ENCODE results near the gene PLEKHG1.

Gene PLEKHG1

GRCh38 chr6:150590446-150590845 is 9.2 kb upstream of the PLEKHG1 start:
- no peak for DNase-seq

GRCh38 chr6:150592377-150592995 is 7.2 kb upstream of the PLEKHG1 start:
- no peak for DNase-seq

- no peak for DNase-seq
Measured at GRCh38 chr6:150593119-150593518, 6.6 kb upstream of the PLEKHG1 start.

- DNase-seq = no peak
Measured at GRCh38 chr6:150596439-150596838, 3.2 kb upstream of the PLEKHG1 start.

GRCh38 chr6:150598401-150598800 is 1.3 kb upstream of the PLEKHG1 start:
- DNase-seq = no peak

GRCh38 chr6:150598858-150599198 is 857 bp upstream of the PLEKHG1 start:
- DNase-seq = no peak

- DNase-seq = no peak
Measured at GRCh38 chr6:150600010-150600300, 270 bp downstream of the PLEKHG1 start.

- no peak for DNase-seq
Measured at GRCh38 chr6:150600301-150601017, 774 bp downstream of the PLEKHG1 start.

- no peak for DNase-seq
Measured at GRCh38 chr6:150601439-150601838, 1.8 kb downstream of the PLEKHG1 start.

- no peak for DNase-seq
Measured at GRCh38 chr6:150603176-150603575, 3.5 kb downstream of the PLEKHG1 start.

GRCh38 chr6:150604467-150604866 is 4.8 kb downstream of the PLEKHG1 start:
- DNase-seq = no peak

- DNase-seq = no peak
Measured at GRCh38 chr6:150605333-150605732, 5.6 kb downstream of the PLEKHG1 start.

- no peak for DNase-seq
Measured at GRCh38 chr6:150606168-150606591, 6.5 kb downstream of the PLEKHG1 start.

- DNase-seq = no peak
Measured at GRCh38 chr6:150606647-150607328, 7.1 kb downstream of the PLEKHG1 start.

GRCh38 chr6:150607329-150607650 is 7.6 kb downstream of the PLEKHG1 start:
- DNase-seq = no peak

- DNase-seq = no peak
Measured at GRCh38 chr6:150610584-150610983, 10.9 kb downstream of the PLEKHG1 start.

GRCh38 chr6:150613269-150613668 is 13.6 kb downstream of the PLEKHG1 start:
- no peak for DNase-seq

- DNase-seq = no peak
Measured at GRCh38 chr6:150615967-150616366, 16.3 kb downstream of the PLEKHG1 start.

- no peak for DNase-seq
Measured at GRCh38 chr6:150616586-150616985, 16.9 kb downstream of the PLEKHG1 start.

- DNase-seq = no peak
Measured at GRCh38 chr6:150617062-150617461, 17.4 kb downstream of the PLEKHG1 start.

GRCh38 chr6:150617496-150618460 is 18.1 kb downstream of the PLEKHG1 start:
- no peak for DNase-seq

GRCh38 chr6:150619275-150619674 is 19.6 kb downstream of the PLEKHG1 start:
- DNase-seq = no peak

GRCh38 chr6:150620244-150620643 is 20.6 kb downstream of the PLEKHG1 start:
- DNase-seq = no peak

Measured in NCI-H446 treated with DMSO at 0.1 percent for 48 hours (cell line).